ENCODE data around the gene ATP1A2.
A peak's percentile ranks its signal among the peaks of the same experiment; 100 is the strongest.

ATP1A2 gene

GRCh38 chr1:160085686-160086455 lies 29.7 kb upstream of the ATP1A2 start:
- peak; percentile 64 to 70 for DNase-seq

GRCh38 chr1:160086456-160086892 lies 29.1 kb upstream of the ATP1A2 start:
- DNase-seq, result peak in 1 of 2 experiments; percentile 68

GRCh38 chr1:160087118-160087662 lies 28.4 kb upstream of the ATP1A2 start:
- DNase-seq, result no peak

GRCh38 chr1:160089883-160090282 lies 25.7 kb upstream of the ATP1A2 start:
- DNase-seq, result no peak

- no peak for DNase-seq
Measured at GRCh38 chr1:160090760-160091159, 24.8 kb upstream of the ATP1A2 start.

GRCh38 chr1:160091666-160092223 lies 23.8 kb upstream of the ATP1A2 start:
- no peak for DNase-seq

GRCh38 chr1:160092366-160093068 lies 23.0 kb upstream of the ATP1A2 start:
- no peak for DNase-seq

GRCh38 chr1:160093069-160093395 lies 22.5 kb upstream of the ATP1A2 start:
- no peak for DNase-seq

GRCh38 chr1:160093624-160094290 lies 21.8 kb upstream of the ATP1A2 start:
- no peak for DNase-seq

GRCh38 chr1:160094291-160094625 lies 21.3 kb upstream of the ATP1A2 start:
- DNase-seq, result no peak

- DNase-seq, result no peak
Measured at GRCh38 chr1:160094806-160095205, 20.8 kb upstream of the ATP1A2 start.

GRCh38 chr1:160095382-160096105 lies 20.0 kb upstream of the ATP1A2 start:
- no peak for DNase-seq

- no peak for DNase-seq
Measured at GRCh38 chr1:160096274-160097116, 19.1 kb upstream of the ATP1A2 start.

GRCh38 chr1:160097151-160097910 lies 18.2 kb upstream of the ATP1A2 start:
- no peak for DNase-seq

GRCh38 chr1:160097911-160098851 lies 17.4 kb upstream of the ATP1A2 start, which contains the start of gene IGSF8:
Gene IGSF8, minus strand, starts transcription at chr1:160098619. Its CDS starts 147 bp downstream, at chr1:160098472.
- peak in 1 of 2 experiments; percentile 89 for DNase-seq

- peak; percentile 85 to 92 for DNase-seq
Measured at GRCh38 chr1:160098852-160099561, 16.6 kb upstream of the ATP1A2 start.

- DNase-seq, result no peak
Measured at GRCh38 chr1:160099716-160100375, 15.7 kb upstream of the ATP1A2 start.

GRCh38 chr1:160101037-160101716 lies 14.4 kb upstream of the ATP1A2 start:
- DNase-seq, result peak; percentile 37 to 89

Measured in cerebellar nuclear complex (tissue), 1 donor.